Fibroblast of the conjunctiva (primary cell): ENCODE results near the gene FAN1.
"Not testable (repeated sequence)": the region's sequence is repeated elsewhere in the genome, so short reads cannot be mapped to it uniquely, and the experiment has no call there.

Source experiments
- DNase-seq: peaks from one replicate; pipeline ENCODE4 v3.0.0-alpha.2; 2010; ENCODE audit warnings: low read depth

Gene FAN1

GRCh38 chr15:30903497-30904187, at the start of gene FAN1:
Gene FAN1, plus strand, starts transcription at chr15:30903915. Its CDS starts 749 bp downstream, at chr15:30904664.
- DNase-seq: peak; percentile 57

- DNase-seq: peak; percentile 5
These were observed 44.4 kb upstream of the FAN1 start for GRCh38 chr15:30859091-30859874.

GRCh38 chr15:30865257-30865656, 38.5 kb upstream of the FAN1 start:
- no peak for DNase-seq

- DNase-seq: no peak
These were observed 33.0 kb upstream of the FAN1 start for GRCh38 chr15:30870681-30871080.

GRCh38 chr15:30872341-30872748, 31.4 kb upstream of the FAN1 start:
- no peak for DNase-seq

- DNase-seq: no peak
These were observed 26.6 kb upstream of the FAN1 start for GRCh38 chr15:30877070-30877469.

- no peak for DNase-seq
These were observed 25.2 kb upstream of the FAN1 start for GRCh38 chr15:30878515-30878914.

- no peak for DNase-seq
These were observed 20.8 kb upstream of the FAN1 start for GRCh38 chr15:30882849-30883433.

- DNase-seq: not testable (repeated sequence)
These were observed 20.0 kb upstream of the FAN1 start for GRCh38 chr15:30883666-30884065.

- DNase-seq: no peak
These were observed 17.9 kb upstream of the FAN1 start for GRCh38 chr15:30885814-30886213.

GRCh38 chr15:30889196-30889595, 14.5 kb upstream of the FAN1 start:
- no peak for DNase-seq

- DNase-seq: no peak
These were observed 8.1 kb upstream of the FAN1 start for GRCh38 chr15:30895461-30896210.

GRCh38 chr15:30896211-30896606, 7.5 kb upstream of the FAN1 start:
- no peak for DNase-seq

- no peak for DNase-seq
These were observed 1.8 kb upstream of the FAN1 start for GRCh38 chr15:30901889-30902288.

GRCh38 chr15:30904812-30905211, 1.1 kb downstream of the FAN1 start:
- DNase-seq: no peak

- DNase-seq: no peak
These were observed 2.1 kb downstream of the FAN1 start for GRCh38 chr15:30905821-30906220.

GRCh38 chr15:30906366-30906765, 2.7 kb downstream of the FAN1 start:
- no peak for DNase-seq

- DNase-seq: no peak
These were observed 10.0 kb downstream of the FAN1 start for GRCh38 chr15:30913761-30914160.

- no peak for DNase-seq
These were observed 13.3 kb downstream of the FAN1 start for GRCh38 chr15:30917013-30917412.

- DNase-seq: no peak
These were observed 14.0 kb downstream of the FAN1 start for GRCh38 chr15:30917675-30918074.

- DNase-seq: no peak
These were observed 14.7 kb downstream of the FAN1 start for GRCh38 chr15:30918366-30918765.

GRCh38 chr15:30919877-30920550, 16.3 kb downstream of the FAN1 start:
- DNase-seq: no peak
